Hepatocyte (in vitro differentiated cells): ENCODE results near the gene CDH12.

ENCODE experiments used
- EZH2 ChIP-seq: fragments of 200-600 bp; sonication (generic); IDR thresholded peaks from 2 replicates; pipeline ENCODE4 v1.6.1; 2016; ENCODE audit warnings: antibody characterized with exemption, mild to moderate bottlenecking, borderline replicate concordance
- TF ChIP-seq, protein P1 (sequence below): fragments of 200-600 bp; sonication (generic); IDR thresholded peaks from 2 replicates; pipeline ENCODE4 v1.5.1; 2016; ENCODE audit warnings: antibody characterized with exemption, mild to moderate bottlenecking; ENCODE audit not compliant: poor library complexity

DNA sequence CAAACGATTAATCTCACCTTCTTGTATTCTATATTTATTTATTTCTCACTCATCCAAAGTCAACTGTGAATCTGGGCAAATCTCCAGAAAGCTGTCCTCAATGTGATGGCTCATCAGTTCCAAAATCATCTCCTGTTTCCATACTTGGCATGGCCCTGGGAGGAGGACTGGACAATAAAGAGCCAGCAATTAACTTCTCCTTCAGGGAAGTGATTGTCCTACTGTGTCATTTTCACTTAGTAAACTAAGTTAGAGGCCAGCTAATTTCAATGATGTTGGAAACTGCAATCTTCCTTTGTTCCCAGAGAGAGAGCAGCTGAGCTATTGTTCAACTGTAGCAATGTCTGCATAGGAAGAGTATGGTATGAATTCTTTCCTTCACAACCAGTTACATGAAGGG is 17.5 kb downstream of the CDH12 start:
- TF ChIP-seq, protein P1, sequence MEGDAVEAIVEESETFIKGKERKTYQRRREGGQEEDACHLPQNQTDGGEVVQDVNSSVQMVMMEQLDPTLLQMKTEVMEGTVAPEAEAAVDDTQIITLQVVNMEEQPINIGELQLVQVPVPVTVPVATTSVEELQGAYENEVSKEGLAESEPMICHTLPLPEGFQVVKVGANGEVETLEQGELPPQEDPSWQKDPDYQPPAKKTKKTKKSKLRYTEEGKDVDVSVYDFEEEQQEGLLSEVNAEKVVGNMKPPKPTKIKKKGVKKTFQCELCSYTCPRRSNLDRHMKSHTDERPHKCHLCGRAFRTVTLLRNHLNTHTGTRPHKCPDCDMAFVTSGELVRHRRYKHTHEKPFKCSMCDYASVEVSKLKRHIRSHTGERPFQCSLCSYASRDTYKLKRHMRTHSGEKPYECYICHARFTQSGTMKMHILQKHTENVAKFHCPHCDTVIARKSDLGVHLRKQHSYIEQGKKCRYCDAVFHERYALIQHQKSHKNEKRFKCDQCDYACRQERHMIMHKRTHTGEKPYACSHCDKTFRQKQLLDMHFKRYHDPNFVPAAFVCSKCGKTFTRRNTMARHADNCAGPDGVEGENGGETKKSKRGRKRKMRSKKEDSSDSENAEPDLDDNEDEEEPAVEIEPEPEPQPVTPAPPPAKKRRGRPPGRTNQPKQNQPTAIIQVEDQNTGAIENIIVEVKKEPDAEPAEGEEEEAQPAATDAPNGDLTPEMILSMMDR = no peak
- no peak for TF ChIP-seq EZH2
